Stomach (tissue), 9 donors: ENCODE data around the gene PITPNM1. TPM values are rescaled to one million over a fixed set of nuclear protein-coding genes. Genes with fewer than 3 reads are reported as not detected.

Experiments
- DNase-seq, 2 donors: peaks; one replicate each; pipeline versions ENCODE4 v3.0.0 to v3.0.0-alpha.2; 2013 to 2019
- H3K27ac ChIP-seq, 5 donors: fragments of 200-600 bp in 4 of 5; sonication (generic) in 4 of 5; one replicate each; pipeline ENCODE4 v1.5.1; 2013 to 2019; ENCODE audit warnings: mild to moderate bottlenecking in 1 of 5, moderate library complexity in 1 of 5
- H3K27me3 ChIP-seq, 3 donors: fragments of 200-600 bp; sonication (generic); one replicate each; pipeline ENCODE4 v1.5.1; 2017 to 2019; ENCODE audit warnings: mixed run types in 1 of 3
- H3K36me3 ChIP-seq, 4 donors: fragments of 200-600 bp; sonication (generic); 1 replicate in 3 of 4; 2 replicates in 1 of 4; pipeline ENCODE4 v1.5.1; 2016 to 2019
- H3K4me1 ChIP-seq, 4 donors: fragments of 200-600 bp; sonication (generic); one replicate each; pipeline ENCODE4 v1.5.1; 2016 to 2019
- H3K4me3 ChIP-seq, 4 donors: fragments of 200-600 bp; sonication (generic) in 3 of 4; one replicate each; pipeline ENCODE4 v1.5.1; 2016 to 2019; ENCODE audit warnings: mild to moderate bottlenecking in 1 of 4
- H3K9me3 ChIP-seq, 4 donors: fragments of 200-600 bp; sonication (generic); one replicate each; pipeline ENCODE4 v1.5.1; 2016 to 2019
- EP300 ChIP-seq: sonication (generic); formaldehyde crosslinking; IDR thresholded peaks from one replicate; pipeline ENCODE4 v1.6.1; 2017; ENCODE audit warnings: antibody characterized with exemption
- POLR2A ChIP-seq, 4 donors: fragments of 450-650 bp; IDR thresholded peaks; one replicate each; pipeline ENCODE4 v1.6.1; 2016; ENCODE audit warnings: antibody characterized with exemption in 4 of 4, control low read depth in 2 of 4, mild to moderate bottlenecking in 1 of 4, moderate library complexity in 1 of 4
- POLR2AphosphoS5 ChIP-seq, 3 donors: sonication (generic); formaldehyde crosslinking; IDR thresholded peaks; one replicate each; pipeline ENCODE4 v1.6.1; 2016; ENCODE audit warnings: antibody characterized with exemption in 3 of 3
- WGBS, 5 donors: extraction: QIAGEN DNeasy Blood & Tissue Kit in 3 of 5; methylation state at CpG; one replicate each; pipeline versions ENCODE4 v1.1.5 to v1.1.7; 2013 to 2018; 5-methylcytosine and 5-hydroxymethylcytosine counted together
- intact Hi-C: fragments of 100-400 bp; cut with DNase I; formaldehyde crosslinking; loops from one replicate; pipeline ENCODE4 v1.15.1; 2023; ENCODE audit warnings: low total_unique reads
- polyA plus RNA-seq, 3 donors: library from polyadenylated mRNA; stranded (reverse); fragments of 200-250 nt; gene quantifications; one replicate each; pipeline ENCODE4 v1.2.3, GENCODE V29; 2013
- total RNA-seq, 5 donors: library from RNA; depleted of rRNA; stranded (reverse); fragments of >200 nt; gene quantifications; one replicate each; pipeline versions ENCODE4 v1.1.0 to v1.2.3, GENCODE V29; 2014 to 2016
- TF ChIP-seq, protein P1 (sequence below), 7 experiments: fragments of 450-650 bp in 4 of 7; fragments of 200-600 bp in 3 of 7; sonication (generic) in 3 of 7; IDR thresholded peaks; one replicate each; pipeline ENCODE4 v1.5.1; 2016 to 2019; ENCODE audit warnings: antibody characterized with exemption in 7 of 7, control low read depth in 2 of 7, mild to moderate bottlenecking in 1 of 7
- donor health status: healthy with polysubstance abuse.
- donor health status: Bipolar disorder and iron deficiency.
- donor health status: healthy.

The PITPNM1 gene
- total and polyA plus RNA-seq, 8 donors = 12.3 to 133 (median 21.1) TPM

- Histone ChIP-seq H3K36me3 (peaks cover 0 to 46% (median 27%) of the 10 kb centered on the region in 4 donors), H3K27ac (peak overlapping the region in 2 of 5 donors; percentile 98 to 99), H3K4me3 (peak overlapping the region; percentile 48 to 87 (median 70)), H3K27me3 (peaks cover 0 to 22% (median 0%) of the 10 kb centered on the region in 3 donors), H3K4me1 (peaks cover 45 to 50% (median 47%) of the 10 kb centered on the region in 4 donors), H3K9me3 (no peaks in the 10 kb centered on the region)
- WGBS, 5 donors = 78 to 85% (median 85%) methylated on average over 16 to 19 of the region's 19 CpGs
- TF ChIP-seq, protein P1, sequence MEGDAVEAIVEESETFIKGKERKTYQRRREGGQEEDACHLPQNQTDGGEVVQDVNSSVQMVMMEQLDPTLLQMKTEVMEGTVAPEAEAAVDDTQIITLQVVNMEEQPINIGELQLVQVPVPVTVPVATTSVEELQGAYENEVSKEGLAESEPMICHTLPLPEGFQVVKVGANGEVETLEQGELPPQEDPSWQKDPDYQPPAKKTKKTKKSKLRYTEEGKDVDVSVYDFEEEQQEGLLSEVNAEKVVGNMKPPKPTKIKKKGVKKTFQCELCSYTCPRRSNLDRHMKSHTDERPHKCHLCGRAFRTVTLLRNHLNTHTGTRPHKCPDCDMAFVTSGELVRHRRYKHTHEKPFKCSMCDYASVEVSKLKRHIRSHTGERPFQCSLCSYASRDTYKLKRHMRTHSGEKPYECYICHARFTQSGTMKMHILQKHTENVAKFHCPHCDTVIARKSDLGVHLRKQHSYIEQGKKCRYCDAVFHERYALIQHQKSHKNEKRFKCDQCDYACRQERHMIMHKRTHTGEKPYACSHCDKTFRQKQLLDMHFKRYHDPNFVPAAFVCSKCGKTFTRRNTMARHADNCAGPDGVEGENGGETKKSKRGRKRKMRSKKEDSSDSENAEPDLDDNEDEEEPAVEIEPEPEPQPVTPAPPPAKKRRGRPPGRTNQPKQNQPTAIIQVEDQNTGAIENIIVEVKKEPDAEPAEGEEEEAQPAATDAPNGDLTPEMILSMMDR (IDR thresholded peaks at IDR 0.05) = no peak
- TF ChIP-seq POLR2A (IDR thresholded peaks at IDR 0.05) = no peak
- DNase-seq = no peak
- intact Hi-C loops = loop anchor here (10.0 kb wide), 1 partner anchor 69 kb away; the partner anchor contains the start of gene PTPRCAP
These were observed 1.8 kb downstream of the PITPNM1 start for GRCh38 chr11:67503119-67504004.

GRCh38 chr11:67502328-67502979 is 2.7 kb downstream of the PITPNM1 start:
- no peak overlapping the region for H3K27ac ChIP-seq
- H3K27me3 ChIP-seq = peaks cover 0 to 22% (median 0%) of the 10 kb centered on the region in 3 donors
- no peak for DNase-seq
- no peaks in the 10 kb centered on the region for H3K9me3 ChIP-seq
- no peak overlapping the region for H3K4me3 ChIP-seq
- 95 to 100% (median 97%) methylated on average over 2 to 18 of the region's 18 CpGs for WGBS, 5 donors
- TF ChIP-seq, protein P1 (IDR thresholded peaks at IDR 0.05) = no peak
- TF ChIP-seq POLR2A (IDR thresholded peaks at IDR 0.05) = no peak
- TF ChIP-seq EP300 = no peak
- TF ChIP-seq POLR2AphosphoS5 (IDR thresholded peaks at IDR 0.05) = no peak
- peaks cover 41 to 45% (median 43%) of the 10 kb centered on the region in 4 donors for H3K4me1 ChIP-seq
- peaks cover 0 to 55% (median 36%) of the 10 kb centered on the region in 4 donors for H3K36me3 ChIP-seq
- intact Hi-C loops = loop anchor here (10.0 kb wide), 1 partner anchor 68 kb away; the partner anchor contains the start of gene PTPRCAP

GRCh38 chr11:67501854-67502253 is 3.3 kb downstream of the PITPNM1 start:
- H3K9me3 ChIP-seq = no peaks in the 10 kb centered on the region
- no peak overlapping the region for H3K4me3 ChIP-seq
- H3K36me3 ChIP-seq = peaks cover 0 to 59% (median 41%) of the 10 kb centered on the region in 4 donors
- no peak overlapping the region for H3K27ac ChIP-seq
- H3K4me1 ChIP-seq = peaks cover 35 to 39% (median 37%) of the 10 kb centered on the region in 4 donors
- DNase-seq = no peak
- 94 to 98% (median 98%) methylated on average over 15 to 18 of the region's 18 CpGs for WGBS, 5 donors
- peaks cover 0 to 22% (median 0%) of the 10 kb centered on the region in 3 donors for H3K27me3 ChIP-seq
- TF ChIP-seq, protein P1 (IDR thresholded peaks at IDR 0.05) = no peak
- TF ChIP-seq EP300 = no peak
- TF ChIP-seq POLR2A (IDR thresholded peaks at IDR 0.05) = no peak
- TF ChIP-seq POLR2AphosphoS5 (IDR thresholded peaks at IDR 0.05) = no peak
- intact Hi-C loops = loop anchor here (10.0 kb wide), 1 partner anchor 67 kb away; the partner anchor contains the start of gene PTPRCAP
